ENCODE results near the gene SDR39U1.
A peak's percentile ranks its signal among the peaks of the same experiment; 100 is the strongest.

Gene SDR39U1

GRCh38 chr14:24441904-24442239, 704 bp downstream of the SDR39U1 start:
- peak; percentile 13 for DNase-seq (ENCODE audit: low read depth)

- no peak for DNase-seq (ENCODE audit: low read depth)
These were observed 1.1 kb downstream of the SDR39U1 start for GRCh38 chr14:24441485-24441884.

- DNase-seq (ENCODE audit: low read depth) = no peak
These were observed 1.8 kb downstream of the SDR39U1 start for GRCh38 chr14:24440606-24441399.

GRCh38 chr14:24439830-24440605, 2.6 kb downstream of the SDR39U1 start:
- DNase-seq (ENCODE audit: low read depth) = no peak

GRCh38 chr14:24439257-24439656, 3.3 kb downstream of the SDR39U1 start:
- no peak for DNase-seq (ENCODE audit: low read depth)

- no peak for DNase-seq (ENCODE audit: low read depth)
These were observed 4.1 kb downstream of the SDR39U1 start for GRCh38 chr14:24438223-24439097.

GRCh38 chr14:24437736-24438067, 4.9 kb downstream of the SDR39U1 start:
- DNase-seq (ENCODE audit: low read depth) = no peak

- DNase-seq (ENCODE audit: low read depth) = no peak
These were observed 5.4 kb downstream of the SDR39U1 start for GRCh38 chr14:24437020-24437735.

GRCh38 chr14:24436355-24437019, 6.1 kb downstream of the SDR39U1 start:
- peak; percentile 79 for DNase-seq (ENCODE audit: low read depth)

GRCh38 chr14:24435998-24436354, 6.6 kb downstream of the SDR39U1 start:
- no peak for DNase-seq (ENCODE audit: low read depth)

- no peak for DNase-seq (ENCODE audit: low read depth)
These were observed 7.3 kb downstream of the SDR39U1 start for GRCh38 chr14:24435192-24435810.

- DNase-seq (ENCODE audit: low read depth) = no peak
These were observed 7.9 kb downstream of the SDR39U1 start for GRCh38 chr14:24434676-24435075.

- no peak for DNase-seq (ENCODE audit: low read depth)
These were observed 8.5 kb downstream of the SDR39U1 start for GRCh38 chr14:24434036-24434435.

GRCh38 chr14:24432259-24433131, 10.1 kb downstream of the SDR39U1 start:
- no peak for DNase-seq (ENCODE audit: low read depth)

- DNase-seq (ENCODE audit: low read depth) = peak; percentile 94
These were observed 10.9 kb downstream of the SDR39U1 start for GRCh38 chr14:24431569-24432258.

- peak; percentile 70 for DNase-seq (ENCODE audit: low read depth)
These were observed 11.7 kb downstream of the SDR39U1 start for GRCh38 chr14:24430682-24431568.

GRCh38 chr14:24430143-24430681, 12.4 kb downstream of the SDR39U1 start:
- DNase-seq (ENCODE audit: low read depth) = peak; percentile 79
